ENCODE results near the gene PRELID3B. TPM values are rescaled to one million over a fixed set of nuclear protein-coding genes. Genes with fewer than 3 reads are reported as not detected.

Gene PRELID3B
- total RNA-seq, 3 donors from 2014 or later, result 43.7 to 55.4 (median 52.4) TPM

DNA sequence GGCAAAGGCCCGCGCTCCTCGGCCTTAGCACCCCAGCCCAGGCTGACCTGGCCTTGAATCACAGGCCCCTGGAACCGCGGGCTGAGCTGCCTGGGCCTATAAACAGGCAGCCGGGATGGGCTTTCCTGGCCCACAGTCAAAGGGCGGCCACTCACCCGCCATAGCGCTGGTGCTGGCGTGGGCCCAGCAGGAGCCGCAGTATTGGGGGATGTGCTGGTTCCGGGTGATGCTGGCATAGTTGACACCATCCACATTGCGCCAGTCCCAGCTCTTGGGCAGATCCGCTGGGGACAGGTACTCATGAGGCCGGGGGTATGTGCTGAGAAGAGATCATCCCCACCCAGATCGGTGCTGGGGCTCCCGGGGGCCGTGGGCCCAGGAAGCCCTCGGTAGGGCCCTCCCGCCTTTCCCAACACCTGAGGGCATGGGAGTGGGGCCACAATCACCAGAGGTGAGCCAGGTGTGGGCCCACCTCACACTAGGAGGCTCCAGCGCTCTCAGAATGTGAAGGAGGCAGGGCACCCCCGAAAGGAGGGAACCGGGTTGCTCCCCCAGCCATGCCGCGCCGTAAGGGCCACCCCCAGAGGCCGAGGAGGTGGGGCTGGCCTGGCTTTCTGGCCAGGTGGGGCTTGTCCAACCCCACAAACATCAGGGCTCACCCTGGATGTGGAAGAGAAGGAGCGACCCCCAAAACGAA lies 36.3 kb downstream of the PRELID3B start:
- intact Hi-C loops (cut with DNase I; ENCODE audit: low total_unique reads), result no loop called here
- TF ChIP-seq, protein P1, sequence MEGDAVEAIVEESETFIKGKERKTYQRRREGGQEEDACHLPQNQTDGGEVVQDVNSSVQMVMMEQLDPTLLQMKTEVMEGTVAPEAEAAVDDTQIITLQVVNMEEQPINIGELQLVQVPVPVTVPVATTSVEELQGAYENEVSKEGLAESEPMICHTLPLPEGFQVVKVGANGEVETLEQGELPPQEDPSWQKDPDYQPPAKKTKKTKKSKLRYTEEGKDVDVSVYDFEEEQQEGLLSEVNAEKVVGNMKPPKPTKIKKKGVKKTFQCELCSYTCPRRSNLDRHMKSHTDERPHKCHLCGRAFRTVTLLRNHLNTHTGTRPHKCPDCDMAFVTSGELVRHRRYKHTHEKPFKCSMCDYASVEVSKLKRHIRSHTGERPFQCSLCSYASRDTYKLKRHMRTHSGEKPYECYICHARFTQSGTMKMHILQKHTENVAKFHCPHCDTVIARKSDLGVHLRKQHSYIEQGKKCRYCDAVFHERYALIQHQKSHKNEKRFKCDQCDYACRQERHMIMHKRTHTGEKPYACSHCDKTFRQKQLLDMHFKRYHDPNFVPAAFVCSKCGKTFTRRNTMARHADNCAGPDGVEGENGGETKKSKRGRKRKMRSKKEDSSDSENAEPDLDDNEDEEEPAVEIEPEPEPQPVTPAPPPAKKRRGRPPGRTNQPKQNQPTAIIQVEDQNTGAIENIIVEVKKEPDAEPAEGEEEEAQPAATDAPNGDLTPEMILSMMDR (IDR thresholded peaks at IDR 0.05), result no peak
- TF ChIP-seq POLR2AphosphoS5 (IDR thresholded peaks at IDR 0.05), result no peak
- no peak for TF ChIP-seq POLR2A (IDR thresholded peaks at IDR 0.05)
- DNase-seq (ENCODE audit: low spot score in 2 of 2), result peak in 1 of 2 donors; percentile 55
- Histone ChIP-seq H3K9me3 (no peaks in the 10 kb centered on the region), H3K4me1 (peaks cover 19 to 28% of the 10 kb centered on the region in 2 donors), H3K27ac (peak overlapping the region; percentile 93), H3K36me3 (no peaks in the 10 kb centered on the region), H3K4me3 (peak overlapping the region; percentile 81 to 86 (median 85)), H3K27me3 (no peaks in the 10 kb centered on the region)

DNA sequence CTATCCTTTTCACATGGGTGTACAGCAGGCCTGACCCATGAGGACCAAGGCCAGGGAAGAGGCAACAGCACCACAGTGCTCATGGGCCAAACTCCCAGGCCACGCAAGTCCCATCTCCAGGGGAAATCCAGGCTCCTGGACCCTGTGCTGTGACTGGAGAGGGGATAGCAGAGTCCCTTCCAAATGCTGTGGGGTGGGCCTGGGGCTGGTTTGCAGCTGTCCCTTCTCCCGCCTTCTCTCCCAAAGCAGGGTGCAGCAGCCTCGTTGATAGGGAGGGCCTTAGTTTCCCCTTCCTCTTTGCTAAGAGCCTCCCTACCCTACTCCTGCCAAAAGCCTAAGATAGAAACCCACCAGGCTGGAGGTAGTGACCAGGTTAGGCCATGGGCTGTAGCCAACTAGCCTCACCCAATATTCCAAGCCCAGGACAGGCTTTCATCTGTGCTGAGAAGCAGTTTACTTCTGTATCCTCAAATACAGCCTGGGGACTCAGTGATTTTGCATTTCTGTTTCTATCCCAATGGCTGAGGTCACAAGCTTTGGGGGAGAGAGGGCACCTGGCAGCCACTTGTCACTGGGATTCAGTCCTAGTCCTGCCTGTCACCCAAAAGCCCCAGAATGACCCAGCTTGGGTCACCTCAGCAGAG lies 36.9 kb downstream of the PRELID3B start:
- H3K9me3 ChIP-seq, result no peaks in the 10 kb centered on the region
- H3K4me1 ChIP-seq, result peaks cover 19 to 27% of the 10 kb centered on the region in 2 donors
- no peaks in the 10 kb centered on the region for H3K27me3 ChIP-seq
- H3K36me3 ChIP-seq, result no peaks in the 10 kb centered on the region
- intact Hi-C loops (cut with DNase I; ENCODE audit: low total_unique reads), result no loop called here
- peak overlapping the region; percentile 93 for H3K27ac ChIP-seq
- peak overlapping the region; percentile 81 to 86 (median 85) for H3K4me3 ChIP-seq
- TF ChIP-seq POLR2A (IDR thresholded peaks at IDR 0.05) (no peak), POLR2AphosphoS5 (IDR thresholded peaks at IDR 0.05) (no peak)
- TF ChIP-seq, protein P1 (IDR thresholded peaks at IDR 0.05), result no peak
- DNase-seq (ENCODE audit: low spot score in 2 of 2), result no peak

DNA sequence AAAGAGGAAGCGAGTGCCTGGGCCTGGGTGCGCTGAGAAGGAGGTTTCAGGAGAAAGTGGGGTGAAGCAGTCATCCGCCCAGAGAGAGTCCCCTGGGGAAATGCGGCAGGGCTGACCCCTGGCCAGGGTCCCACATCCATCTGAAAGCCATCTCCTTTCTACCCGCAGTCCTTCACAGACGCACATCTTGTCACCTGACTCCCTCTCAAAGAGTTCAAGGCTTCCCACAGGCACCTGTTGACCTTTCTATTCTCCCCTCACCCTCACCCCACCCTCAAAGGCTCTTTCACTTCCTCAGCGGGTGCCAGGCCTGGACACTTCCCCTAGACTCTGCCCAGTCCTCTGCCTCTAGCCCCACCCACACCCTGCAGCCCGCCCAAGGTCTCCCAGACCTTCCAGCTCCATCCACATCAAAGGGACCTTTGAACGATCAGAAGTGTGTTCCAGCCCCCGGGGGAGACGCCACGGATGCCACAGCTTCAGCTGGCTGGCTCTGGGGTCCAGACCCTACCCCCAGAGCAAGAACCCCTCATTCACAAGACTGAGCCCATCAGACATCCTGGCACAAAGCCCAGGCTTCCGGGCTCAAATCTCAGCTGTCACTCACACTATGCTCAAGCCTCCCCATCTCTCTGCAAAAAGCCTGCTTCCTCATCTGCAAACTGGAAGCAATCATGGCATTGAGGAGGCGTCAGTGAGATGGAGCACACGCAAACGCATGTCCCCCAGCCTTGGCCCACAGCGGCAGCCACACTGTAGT lies 37.6 kb downstream of the PRELID3B start:
- Histone ChIP-seq H3K9me3 (no peaks in the 10 kb centered on the region), H3K27ac (peak overlapping the region; percentile 93), H3K36me3 (no peaks in the 10 kb centered on the region), H3K27me3 (no peaks in the 10 kb centered on the region), H3K4me3 (peak overlapping the region; percentile 81 to 86 (median 85)), H3K4me1 (peaks cover 15 to 20% of the 10 kb centered on the region in 2 donors)
- DNase-seq (ENCODE audit: low spot score in 2 of 2), result peak in 1 of 2 donors; percentile 50
- TF ChIP-seq, protein P1 (IDR thresholded peaks at IDR 0.05), result no peak
- TF ChIP-seq POLR2A (IDR thresholded peaks at IDR 0.05) (no peak), POLR2AphosphoS5 (IDR thresholded peaks at IDR 0.05) (no peak)
- intact Hi-C loops (cut with DNase I; ENCODE audit: low total_unique reads), result no loop called here

DNA sequence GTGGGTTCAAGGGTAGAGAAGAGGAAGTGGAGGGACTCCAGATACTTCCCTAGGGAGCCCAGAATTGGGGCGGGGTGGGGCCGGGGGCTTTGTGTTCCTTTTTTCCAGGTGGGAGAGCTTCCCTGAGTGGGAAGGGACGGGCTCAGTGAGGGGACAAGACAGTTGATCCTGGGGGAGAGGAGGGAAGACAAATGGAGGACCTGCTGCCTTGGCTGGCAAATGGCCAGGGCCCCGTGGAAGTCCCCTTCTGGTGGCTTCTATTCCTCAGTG lies 38.2 kb downstream of the PRELID3B start:
- intact Hi-C loops (cut with DNase I; ENCODE audit: low total_unique reads), result no loop called here
- DNase-seq (ENCODE audit: low spot score in 2 of 2), result peak in 1 of 2 donors; percentile 48
- peak overlapping the region; percentile 93 for H3K27ac ChIP-seq
- H3K4me3 ChIP-seq, result peak overlapping the region; percentile 81 to 86 (median 85)
- H3K36me3 ChIP-seq, result no peaks in the 10 kb centered on the region
- no peaks in the 10 kb centered on the region for H3K9me3 ChIP-seq
- H3K27me3 ChIP-seq, result no peaks in the 10 kb centered on the region
- peaks cover 14 to 20% of the 10 kb centered on the region in 2 donors for H3K4me1 ChIP-seq
- TF ChIP-seq, protein P1 (IDR thresholded peaks at IDR 0.05), result no peak
- TF ChIP-seq POLR2A (IDR thresholded peaks at IDR 0.05) (no peak), POLR2AphosphoS5 (IDR thresholded peaks at IDR 0.05) (no peak)
